GM19463 (cell line): Measurements from ENCODE around the gene PCDHA1.
A peak's percentile ranks its signal among the peaks of the same experiment; 100 is the strongest.

Experiments
- ATAC-seq: cut with Tn5 transposase; IDR thresholded peaks from one replicate; pipeline ENCODE4 v1.9.1; 2021; ENCODE audit warnings: mild to moderate bottlenecking, moderate library complexity; ENCODE audit not compliant: unreplicated experiment

The PCDHA1 gene

GRCh38 chr5:141040093-141040770 lies 254.3 kb downstream of the PCDHA1 start:
- ATAC-seq = no peak

- ATAC-seq = peak; percentile 84
Measured at GRCh38 chr5:141040771-141041426, 255.0 kb downstream of the PCDHA1 start.

DNA sequence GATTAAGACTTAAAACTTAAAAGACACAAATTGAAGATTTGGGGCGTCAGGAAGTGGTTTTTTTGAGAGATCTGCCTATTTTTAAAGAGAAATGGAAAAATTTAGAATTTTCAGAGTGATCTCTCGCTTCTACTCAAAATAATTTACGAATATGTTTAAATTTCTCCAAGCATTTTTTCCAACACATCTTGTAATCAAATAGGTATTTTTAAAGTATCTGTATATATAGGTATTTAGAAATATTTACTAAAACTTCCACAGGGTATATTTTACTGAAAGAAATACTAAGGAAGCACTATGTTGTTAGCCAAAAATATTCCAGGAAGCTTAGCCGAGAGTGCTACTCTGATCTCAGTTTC lies 255.5 kb downstream of the PCDHA1 start:
- no peak for ATAC-seq

GRCh38 chr5:141042555-141042954 lies 256.6 kb downstream of the PCDHA1 start:
- no peak for ATAC-seq

DNA sequence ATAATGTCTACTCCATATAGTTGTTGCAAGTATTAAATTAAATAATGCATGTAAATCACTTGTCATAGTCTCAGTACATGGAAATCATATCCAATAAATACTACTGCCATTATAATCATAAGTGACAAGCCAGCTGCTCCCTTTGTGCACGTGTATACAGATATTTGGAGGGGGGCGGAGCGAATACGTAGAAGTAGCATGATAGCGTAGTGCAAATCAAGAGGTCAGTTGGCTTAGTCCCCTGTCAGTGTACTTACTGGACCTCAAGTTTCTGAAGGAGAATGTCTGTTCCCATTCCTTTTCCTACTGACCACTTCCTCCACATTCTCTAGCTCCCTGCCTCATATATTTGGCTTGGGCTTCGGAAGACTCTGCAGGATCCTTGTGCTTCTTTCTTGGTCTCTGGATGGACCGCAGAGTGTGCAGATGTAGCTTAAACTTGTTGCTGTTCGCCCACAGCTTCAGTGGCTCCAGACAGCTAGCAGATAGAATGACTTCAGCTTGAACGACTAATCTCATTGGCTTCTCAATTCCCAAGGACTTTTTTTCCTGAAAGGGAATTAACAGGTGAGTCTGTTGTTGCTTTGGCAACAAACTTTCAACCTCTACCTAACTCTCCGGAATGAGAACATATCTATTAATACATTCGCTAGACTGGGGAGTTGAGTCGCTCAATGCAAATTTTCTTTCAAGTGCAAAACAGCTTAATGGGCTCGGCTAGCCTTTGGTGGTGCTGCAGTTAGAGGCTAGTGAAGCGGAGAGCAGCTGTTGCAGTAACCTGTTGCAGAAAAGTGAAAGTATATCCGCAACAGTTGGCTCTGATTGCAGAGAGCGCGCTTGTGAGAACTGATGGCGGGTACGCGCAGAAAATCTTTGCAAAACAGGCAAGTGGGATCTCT lies 264.9 kb downstream of the PCDHA1 start, which contains the start of gene PCDHB1:
Gene PCDHB1, plus strand, starts transcription at position 753 of the 899 bp plus-strand sequence. Its CDS starts 97 bp downstream, at position 850.
- no peak for ATAC-seq

- ATAC-seq = no peak
Measured at GRCh38 chr5:141051521-141051866, 265.6 kb downstream of the PCDHA1 start.
